ENCODE data around the gene KCTD20. TPM values are rescaled to one million over a fixed set of nuclear protein-coding genes. Genes with fewer than 3 reads are reported as not detected.
A peak's percentile ranks its signal among the peaks of the same experiment; 100 is the strongest.

The KCTD20 gene
- total and polyA plus RNA-seq, 9 of the 15 experiments (the other 6 are each of a cell fraction or from before 2014, with no cell fraction given): 28.9 to 160 (median 70.6) TPM

DNA sequence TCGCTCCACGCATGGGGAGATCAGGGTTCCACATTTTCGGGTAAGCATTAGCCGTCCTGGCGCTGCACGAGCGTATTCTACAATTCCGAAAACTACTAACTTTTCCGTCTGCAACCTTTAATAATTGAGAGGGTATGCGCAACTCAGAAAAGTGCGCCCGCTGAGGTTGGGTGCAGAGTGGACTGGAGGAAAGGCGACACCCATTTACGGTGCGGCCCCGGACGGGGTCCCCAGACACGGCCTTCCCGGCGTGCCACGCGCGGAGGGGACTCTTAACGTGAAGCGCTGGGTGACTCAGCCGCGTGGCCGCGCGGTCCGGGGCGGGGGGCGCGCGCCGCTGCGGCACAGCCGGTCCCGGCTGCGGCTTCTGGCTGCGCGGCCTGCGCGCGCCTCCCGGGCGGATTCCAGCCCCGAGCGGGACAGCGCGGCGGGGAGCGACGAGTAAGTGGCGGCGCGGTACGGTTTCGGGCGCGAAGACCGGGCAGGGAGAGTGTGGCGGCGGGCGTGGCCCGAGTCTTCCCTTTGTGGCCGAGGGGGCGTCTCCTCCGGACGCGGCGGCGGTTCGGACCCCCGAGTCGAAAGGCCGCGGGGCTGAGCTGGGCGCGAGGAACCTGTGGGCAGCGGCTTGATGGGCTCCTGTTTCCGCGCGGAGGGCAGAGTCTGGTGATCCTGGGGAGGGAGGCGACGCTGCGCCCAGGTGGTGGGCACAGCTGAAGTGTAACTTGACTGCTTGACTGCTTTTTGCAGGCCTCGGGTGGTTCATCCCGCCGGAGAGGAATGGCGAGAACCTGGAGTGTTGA is at the start of gene KCTD20, which contains the start of gene PXT1 (continued):
- TF ChIP-seq XRCC5 (IDR thresholded peaks at IDR 0.05; ENCODE audit: low read depth, low read length): peak; percentile 54; the same call in 1 of the 2 replicates
- no peak for TF ChIP-seq ZNF584 (CRISPR knock-in tag; IDR thresholded peaks at IDR 0.05; ENCODE audit: low read depth)
- TF ChIP-seq MEIS2 (IDR thresholded peaks at IDR 0.05; ENCODE audit: partially characterized antibody): peak; percentile 39
- TF ChIP-seq ZSCAN29 (IDR thresholded peaks at IDR 0.05): no peak
- TF ChIP-seq HNRNPL (IDR thresholded peaks at IDR 0.05; ENCODE audit: low read depth, low read length): 0 out of 2 replicates have a peak, but pooled peaks have one; percentile 61
- 0 out of 2 replicates have a peak, but pooled peaks have one; percentile 62 for TF ChIP-seq SRSF3 (IDR thresholded peaks at IDR 0.05; ENCODE audit: insufficient read depth, low read length)
- TF ChIP-seq, protein P1, sequence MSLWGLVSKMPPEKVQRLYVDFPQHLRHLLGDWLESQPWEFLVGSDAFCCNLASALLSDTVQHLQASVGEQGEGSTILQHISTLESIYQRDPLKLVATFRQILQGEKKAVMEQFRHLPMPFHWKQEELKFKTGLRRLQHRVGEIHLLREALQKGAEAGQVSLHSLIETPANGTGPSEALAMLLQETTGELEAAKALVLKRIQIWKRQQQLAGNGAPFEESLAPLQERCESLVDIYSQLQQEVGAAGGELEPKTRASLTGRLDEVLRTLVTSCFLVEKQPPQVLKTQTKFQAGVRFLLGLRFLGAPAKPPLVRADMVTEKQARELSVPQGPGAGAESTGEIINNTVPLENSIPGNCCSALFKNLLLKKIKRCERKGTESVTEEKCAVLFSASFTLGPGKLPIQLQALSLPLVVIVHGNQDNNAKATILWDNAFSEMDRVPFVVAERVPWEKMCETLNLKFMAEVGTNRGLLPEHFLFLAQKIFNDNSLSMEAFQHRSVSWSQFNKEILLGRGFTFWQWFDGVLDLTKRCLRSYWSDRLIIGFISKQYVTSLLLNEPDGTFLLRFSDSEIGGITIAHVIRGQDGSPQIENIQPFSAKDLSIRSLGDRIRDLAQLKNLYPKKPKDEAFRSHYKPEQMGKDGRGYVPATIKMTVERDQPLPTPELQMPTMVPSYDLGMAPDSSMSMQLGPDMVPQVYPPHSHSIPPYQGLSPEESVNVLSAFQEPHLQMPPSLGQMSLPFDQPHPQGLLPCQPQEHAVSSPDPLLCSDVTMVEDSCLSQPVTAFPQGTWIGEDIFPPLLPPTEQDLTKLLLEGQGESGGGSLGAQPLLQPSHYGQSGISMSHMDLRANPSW (CRISPR knock-in tag; IDR thresholded peaks at IDR 0.05): 0 out of 2 replicates have a peak, but pooled peaks have one; percentile 94
- peak; percentile 95 for TF ChIP-seq GTF2E2 (tag; IDR thresholded peaks at IDR 0.05)
- TF ChIP-seq, protein P2, sequence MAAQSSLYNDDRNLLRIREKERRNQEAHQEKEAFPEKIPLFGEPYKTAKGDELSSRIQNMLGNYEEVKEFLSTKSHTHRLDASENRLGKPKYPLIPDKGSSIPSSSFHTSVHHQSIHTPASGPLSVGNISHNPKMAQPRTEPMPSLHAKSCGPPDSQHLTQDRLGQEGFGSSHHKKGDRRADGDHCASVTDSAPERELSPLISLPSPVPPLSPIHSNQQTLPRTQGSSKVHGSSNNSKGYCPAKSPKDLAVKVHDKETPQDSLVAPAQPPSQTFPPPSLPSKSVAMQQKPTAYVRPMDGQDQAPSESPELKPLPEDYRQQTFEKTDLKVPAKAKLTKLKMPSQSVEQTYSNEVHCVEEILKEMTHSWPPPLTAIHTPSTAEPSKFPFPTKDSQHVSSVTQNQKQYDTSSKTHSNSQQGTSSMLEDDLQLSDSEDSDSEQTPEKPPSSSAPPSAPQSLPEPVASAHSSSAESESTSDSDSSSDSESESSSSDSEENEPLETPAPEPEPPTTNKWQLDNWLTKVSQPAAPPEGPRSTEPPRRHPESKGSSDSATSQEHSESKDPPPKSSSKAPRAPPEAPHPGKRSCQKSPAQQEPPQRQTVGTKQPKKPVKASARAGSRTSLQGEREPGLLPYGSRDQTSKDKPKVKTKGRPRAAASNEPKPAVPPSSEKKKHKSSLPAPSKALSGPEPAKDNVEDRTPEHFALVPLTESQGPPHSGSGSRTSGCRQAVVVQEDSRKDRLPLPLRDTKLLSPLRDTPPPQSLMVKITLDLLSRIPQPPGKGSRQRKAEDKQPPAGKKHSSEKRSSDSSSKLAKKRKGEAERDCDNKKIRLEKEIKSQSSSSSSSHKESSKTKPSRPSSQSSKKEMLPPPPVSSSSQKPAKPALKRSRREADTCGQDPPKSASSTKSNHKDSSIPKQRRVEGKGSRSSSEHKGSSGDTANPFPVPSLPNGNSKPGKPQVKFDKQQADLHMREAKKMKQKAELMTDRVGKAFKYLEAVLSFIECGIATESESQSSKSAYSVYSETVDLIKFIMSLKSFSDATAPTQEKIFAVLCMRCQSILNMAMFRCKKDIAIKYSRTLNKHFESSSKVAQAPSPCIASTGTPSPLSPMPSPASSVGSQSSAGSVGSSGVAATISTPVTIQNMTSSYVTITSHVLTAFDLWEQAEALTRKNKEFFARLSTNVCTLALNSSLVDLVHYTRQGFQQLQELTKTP (IDR thresholded peaks at IDR 0.05; ENCODE audit: low read depth in 1 of 2, partially characterized antibody in 2 of 2): peak; percentile 82 to 87
- TF ChIP-seq CXXC5 (CRISPR knock-in tag; IDR thresholded peaks at IDR 0.05): peak; percentile 98
- peak; percentile 91; the same call in 1 of the 2 replicates for TF ChIP-seq ZNF76 (CRISPR knock-in tag; IDR thresholded peaks at IDR 0.05; ENCODE audit: borderline replicate concordance)
- TF ChIP-seq ZKSCAN1 (IDR thresholded peaks at IDR 0.05; ENCODE audit: low read depth, low read length): peak; percentile 62
- TF ChIP-seq, protein P3, sequence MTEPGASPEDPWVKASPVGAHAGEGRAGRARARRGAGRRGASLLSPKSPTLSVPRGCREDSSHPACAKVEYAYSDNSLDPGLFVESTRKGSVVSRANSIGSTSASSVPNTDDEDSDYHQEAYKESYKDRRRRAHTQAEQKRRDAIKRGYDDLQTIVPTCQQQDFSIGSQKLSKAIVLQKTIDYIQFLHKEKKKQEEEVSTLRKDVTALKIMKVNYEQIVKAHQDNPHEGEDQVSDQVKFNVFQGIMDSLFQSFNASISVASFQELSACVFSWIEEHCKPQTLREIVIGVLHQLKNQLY (CRISPR knock-in tag; conservative IDR thresholded peaks at IDR 0.05): no peak
- no peak for TF ChIP-seq CAMTA2 (CRISPR knock-in tag; conservative IDR thresholded peaks at IDR 0.05)
- no peak for TF ChIP-seq PTRF (tag; IDR thresholded peaks at IDR 0.05)
- TF ChIP-seq KLF16 (IDR thresholded peaks at IDR 0.05): no peak
- TF ChIP-seq, protein P4, sequence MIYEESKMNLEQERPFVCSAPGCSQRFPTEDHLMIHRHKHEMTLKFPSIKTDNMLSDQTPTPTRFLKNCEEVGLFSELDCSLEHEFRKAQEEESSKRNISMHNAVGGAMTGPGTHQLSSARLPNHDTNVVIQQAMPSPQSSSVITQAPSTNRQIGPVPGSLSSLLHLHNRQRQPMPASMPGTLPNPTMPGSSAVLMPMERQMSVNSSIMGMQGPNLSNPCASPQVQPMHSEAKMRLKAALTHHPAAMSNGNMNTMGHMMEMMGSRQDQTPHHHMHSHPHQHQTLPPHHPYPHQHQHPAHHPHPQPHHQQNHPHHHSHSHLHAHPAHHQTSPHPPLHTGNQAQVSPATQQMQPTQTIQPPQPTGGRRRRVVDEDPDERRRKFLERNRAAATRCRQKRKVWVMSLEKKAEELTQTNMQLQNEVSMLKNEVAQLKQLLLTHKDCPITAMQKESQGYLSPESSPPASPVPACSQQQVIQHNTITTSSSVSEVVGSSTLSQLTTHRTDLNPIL (CRISPR knock-in tag; IDR thresholded peaks at IDR 0.05): no peak
- TF ChIP-seq POLR2G (IDR thresholded peaks at IDR 0.05; ENCODE audit: low read depth, low read length): peak; percentile 97
- TF ChIP-seq SMARCE1 (IDR thresholded peaks at IDR 0.05): peak; percentile 65; the same call in 1 of the 2 replicates
